Mesothelial cell of epicardium (in vitro differentiated cells): ENCODE results near the gene ARHGAP6. TPM values are rescaled to one million over a fixed set of nuclear protein-coding genes. Genes with fewer than 3 reads are reported as not detected.
"Not testable (repeated sequence)": the region's sequence is repeated elsewhere in the genome, so short reads cannot be mapped to it uniquely, and the experiment has no call there.

Source experiments
- DNase-seq, 2 experiments: peaks; one replicate each; pipeline ENCODE4 v3.0.0; 2021; ENCODE audit warnings: low spot score in 2 of 2; ENCODE audit not compliant: unreplicated experiment in 2 of 2
- H3K27ac Mint-ChIP-seq: 2 replicates; pipeline ENCODE4 v1.8.0; 2021; ENCODE audit warnings: mixed read lengths
- H3K27me3 Mint-ChIP-seq: 2 replicates; pipeline ENCODE4 v1.8.0; 2021; ENCODE audit warnings: low read depth, mixed read lengths
- H3K36me3 Mint-ChIP-seq: 2 replicates; pipeline ENCODE4 v1.8.0; 2021; ENCODE audit warnings: mixed read lengths
- H3K4me1 Mint-ChIP-seq: 2 replicates; pipeline ENCODE4 v1.8.0; 2021; ENCODE audit warnings: mixed read lengths
- H3K4me3 Mint-ChIP-seq: 2 replicates; pipeline ENCODE4 v1.8.0; 2021; ENCODE audit warnings: mild to moderate bottlenecking, moderate library complexity, mixed read lengths
- H3K9me3 Mint-ChIP-seq: 2 replicates; pipeline ENCODE4 v1.8.0; 2021; ENCODE audit warnings: mixed read lengths
- CTCF ChIP-seq: fragments of 200-600 bp; sonication (generic); IDR thresholded peaks from one replicate; pipeline ENCODE4 v1.5.0; 2021; ENCODE audit warnings: antibody characterized with exemption; ENCODE audit not compliant: unreplicated experiment
- total RNA-seq: library from RNA; stranded (reverse); gene quantifications from 3 replicates; pipeline ENCODE4 v1.2.1, GENCODE V29; 2021

ARHGAP6 gene
- total RNA-seq, 1 donor from 2014 or later, result 5.3 TPM

- Mint-ChIP-seq H3K4me1 (no peaks in the 10 kb centered on the region), H3K4me3 (no peak overlapping the region), H3K27ac (no peak overlapping the region), H3K27me3 (no peaks in the 10 kb centered on the region), H3K9me3 (peaks cover 18% of the 10 kb centered on the region), H3K36me3 (peaks cover 17% of the 10 kb centered on the region)
- no peak for TF ChIP-seq CTCF
- DNase-seq, result no peak
Measured at GRCh38 chrX:11124112-11124511, 541.6 kb downstream of the ARHGAP6 start.

- H3K4me1 Mint-ChIP-seq, H3K4me3 Mint-ChIP-seq, DNase-seq, H3K27ac Mint-ChIP-seq, H3K27me3 Mint-ChIP-seq: not testable (repeated sequence)
- H3K36me3 Mint-ChIP-seq, result peaks cover 17% of the 10 kb centered on the region
- peaks cover 14% of the 10 kb centered on the region for H3K9me3 Mint-ChIP-seq
Measured at GRCh38 chrX:11123087-11123486, 542.6 kb downstream of the ARHGAP6 start.

- no peaks in the 10 kb centered on the region for H3K27me3 Mint-ChIP-seq
- H3K4me1 Mint-ChIP-seq, result no peaks in the 10 kb centered on the region
- peaks cover 22% of the 10 kb centered on the region for H3K36me3 Mint-ChIP-seq
- no peak overlapping the region for H3K4me3 Mint-ChIP-seq
- H3K9me3 Mint-ChIP-seq, result peaks cover 14% of the 10 kb centered on the region
- DNase-seq, result no peak
- no peak overlapping the region for H3K27ac Mint-ChIP-seq
- TF ChIP-seq CTCF, result no peak
Measured at GRCh38 chrX:11119313-11119943, 546.3 kb downstream of the ARHGAP6 start.

GRCh38 chrX:11117745-11118144 is 548.0 kb downstream of the ARHGAP6 start:
- peaks cover 20% of the 10 kb centered on the region for H3K36me3 Mint-ChIP-seq
- peaks cover 14% of the 10 kb centered on the region for H3K9me3 Mint-ChIP-seq
- DNase-seq, result no peak
- H3K27me3 Mint-ChIP-seq, result no peaks in the 10 kb centered on the region
- no peaks in the 10 kb centered on the region for H3K4me1 Mint-ChIP-seq
- H3K27ac Mint-ChIP-seq, result no peak overlapping the region
- no peak overlapping the region for H3K4me3 Mint-ChIP-seq
- TF ChIP-seq CTCF, result no peak

- H3K36me3 Mint-ChIP-seq, result peaks cover 8% of the 10 kb centered on the region
- no peaks in the 10 kb centered on the region for H3K27me3 Mint-ChIP-seq
- no peak overlapping the region for H3K4me3 Mint-ChIP-seq
Measured at GRCh38 chrX:11113731-11114130, 552.0 kb downstream of the ARHGAP6 start.

GRCh38 chrX:11111947-11112346 is 553.8 kb downstream of the ARHGAP6 start:
- H3K4me1 Mint-ChIP-seq, result peaks cover 10% of the 10 kb centered on the region
- H3K27me3 Mint-ChIP-seq, result no peaks in the 10 kb centered on the region
- peaks cover 8% of the 10 kb centered on the region for H3K9me3 Mint-ChIP-seq
- peaks cover 6% of the 10 kb centered on the region for H3K36me3 Mint-ChIP-seq
- peak overlapping the region; percentile 96 for H3K27ac Mint-ChIP-seq
- no peak for DNase-seq
- H3K4me3 Mint-ChIP-seq, result peak overlapping the region; percentile 88
- no peak for TF ChIP-seq CTCF

More at GRCh38 chrX:11113731-11114130, 552.0 kb downstream of the ARHGAP6 start:
- peak overlapping the region; percentile 50 for H3K27ac Mint-ChIP-seq
- no peak for DNase-seq
- H3K4me1 Mint-ChIP-seq, result peaks cover 10% of the 10 kb centered on the region
- no peak for TF ChIP-seq CTCF
- peaks cover 5% of the 10 kb centered on the region for H3K9me3 Mint-ChIP-seq
